Uterus (tissue), 2 donors: ENCODE measurements around the gene CLEC3B.

Source experiments
- CTCF ChIP-seq, 4 experiments: fragments of 200-600 bp in 2 of 4; fragments of 450-650 bp in 2 of 4; sonication (generic) in 2 of 4; IDR thresholded peaks; one replicate each; pipeline ENCODE4 v1.5.1; 2016 to 2019; ENCODE audit warnings: antibody characterized with exemption in 4 of 4, mild to moderate bottlenecking in 2 of 4, moderate library complexity in 1 of 4
- POLR2A ChIP-seq, 2 donors: fragments of 450-650 bp; IDR thresholded peaks; one replicate each; pipeline ENCODE4 v1.6.1; 2016; ENCODE audit warnings: antibody characterized with exemption in 2 of 2, mild to moderate bottlenecking in 1 of 2, moderate library complexity in 1 of 2

GRCh38 chr3:45048244-45048643 lies 22.1 kb downstream of the CLEC3B start:
- TF ChIP-seq POLR2A (IDR thresholded peaks at IDR 0.05) (no peak), CTCF (IDR thresholded peaks at IDR 0.05) (no peak)
